Hematopoietic multipotent progenitor cell treated with erythropoietin and hydrocortisone succinate and interleukin-3 and kit ligand, for 6 days (in vitro differentiated cells): Measurements from ENCODE around the gene PLA2G2F.

Experiments
- DNase-seq: peaks from one replicate; pipeline ENCODE4 v3.0.0-alpha.2; 2015

PLA2G2F gene

GRCh38 chr1:20192871-20193411 lies 53.8 kb downstream of the PLA2G2F start:
- DNase-seq: no peak

DNA sequence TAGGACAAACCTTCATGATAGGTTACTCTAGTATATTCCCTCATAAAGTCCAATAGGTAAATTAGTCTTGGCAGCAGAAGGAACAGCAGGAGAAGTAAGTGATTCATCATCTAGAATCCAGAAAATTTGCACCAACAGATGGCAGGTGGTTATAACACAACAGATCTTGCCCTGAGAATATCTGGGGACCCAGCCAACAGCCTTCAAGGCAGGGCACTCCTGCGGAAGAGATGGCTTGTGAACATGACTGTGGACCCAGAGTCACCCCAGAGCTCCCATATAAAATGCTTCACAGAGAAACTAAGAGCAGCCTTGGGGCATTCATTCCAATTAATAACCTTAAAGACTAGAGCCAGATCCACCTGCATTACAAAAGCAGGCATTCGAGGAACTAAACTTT lies 55.1 kb downstream of the PLA2G2F start:
- DNase-seq: peak; percentile 20

- peak; percentile 83 for DNase-seq
Measured at GRCh38 chr1:20194757-20195461, 55.8 kb downstream of the PLA2G2F start.

- no peak for DNase-seq
Measured at GRCh38 chr1:20195462-20195780, 56.3 kb downstream of the PLA2G2F start.

DNA sequence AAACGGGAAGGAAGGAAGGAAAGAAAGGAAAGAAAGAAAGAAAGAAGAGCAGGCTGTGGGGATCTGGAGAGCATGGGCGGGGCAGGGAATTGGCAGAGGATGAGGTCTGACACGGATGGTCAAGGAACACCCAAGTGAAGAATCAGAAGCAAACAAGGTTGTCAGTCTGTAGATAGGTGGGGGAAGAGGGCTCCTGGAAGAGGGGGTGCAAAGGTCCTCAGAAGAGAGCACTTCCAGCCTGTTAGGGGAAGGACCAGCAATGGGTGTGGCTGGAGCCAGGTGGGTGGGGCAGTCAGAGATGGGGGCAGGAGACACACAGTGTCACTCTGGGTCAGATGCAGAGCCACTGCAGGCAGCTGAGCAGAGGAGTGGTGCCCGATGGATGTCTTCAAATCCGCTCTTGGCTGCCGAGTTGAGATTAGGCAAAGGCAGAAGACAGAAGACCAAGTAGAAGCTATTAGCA lies 58.2 kb downstream of the PLA2G2F start:
- peak; percentile 83 for DNase-seq

GRCh38 chr1:20198296-20198695 lies 59.2 kb downstream of the PLA2G2F start:
- no peak for DNase-seq

DNA sequence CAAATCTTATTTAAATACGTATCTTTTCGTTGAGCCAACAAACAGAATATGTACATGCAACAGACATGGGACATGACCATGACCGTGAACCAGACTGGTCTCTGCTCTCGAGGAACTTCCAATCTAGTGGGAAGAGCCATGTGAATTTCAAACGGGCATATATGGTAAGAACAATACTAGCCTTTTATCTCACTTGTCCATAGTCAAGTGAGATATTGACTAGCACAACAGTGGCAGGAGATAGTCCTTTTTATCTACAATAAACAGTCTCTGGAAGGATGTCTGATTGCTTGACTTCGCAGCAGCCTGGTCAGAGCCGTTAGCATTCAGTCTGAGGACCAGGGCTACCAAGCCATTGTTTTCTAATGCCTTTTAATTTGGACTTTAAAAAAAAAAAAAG lies 59.8 kb downstream of the PLA2G2F start:
- DNase-seq: peak; percentile 89

GRCh38 chr1:20199403-20199802 lies 60.3 kb downstream of the PLA2G2F start:
- DNase-seq: peak; percentile 77

DNA sequence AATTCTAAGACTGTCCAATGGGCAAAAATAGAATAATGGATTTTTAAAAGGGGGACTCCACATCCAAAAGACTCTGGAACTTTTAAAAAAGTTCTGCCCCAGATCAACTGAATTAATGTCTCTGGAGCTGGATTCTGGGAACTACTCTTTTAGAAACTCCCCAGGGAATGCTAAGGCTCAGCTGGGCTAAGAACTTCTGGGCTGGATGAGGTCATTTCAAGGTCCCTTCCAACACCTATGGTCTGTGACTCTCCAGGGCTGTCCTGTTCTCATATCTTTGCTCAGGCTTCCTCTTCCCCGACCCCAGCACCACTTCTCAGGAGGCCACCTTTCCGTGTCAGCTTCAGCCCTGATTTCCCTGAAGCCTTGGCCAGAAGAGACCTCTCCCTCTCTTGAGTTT lies 60.7 kb downstream of the PLA2G2F start:
- DNase-seq: no peak
